Neural progenitor cell (in vitro differentiated cells): ENCODE data around the gene SNAPIN.

Source experiments
- EZH2 ChIP-seq: fragments of 200-600 bp; sonication (generic); IDR thresholded peaks from 2 replicates; pipeline ENCODE4 v1.6.1; 2017; ENCODE audit warnings: antibody characterized with exemption, mild to moderate bottlenecking, moderate library complexity
- TF ChIP-seq, protein P1 (sequence below): fragments of 200-600 bp; sonication (generic); IDR thresholded peaks from 2 replicates; pipeline ENCODE4 v1.5.1; 2017; ENCODE audit warnings: antibody characterized with exemption, mild to moderate bottlenecking

DNA sequence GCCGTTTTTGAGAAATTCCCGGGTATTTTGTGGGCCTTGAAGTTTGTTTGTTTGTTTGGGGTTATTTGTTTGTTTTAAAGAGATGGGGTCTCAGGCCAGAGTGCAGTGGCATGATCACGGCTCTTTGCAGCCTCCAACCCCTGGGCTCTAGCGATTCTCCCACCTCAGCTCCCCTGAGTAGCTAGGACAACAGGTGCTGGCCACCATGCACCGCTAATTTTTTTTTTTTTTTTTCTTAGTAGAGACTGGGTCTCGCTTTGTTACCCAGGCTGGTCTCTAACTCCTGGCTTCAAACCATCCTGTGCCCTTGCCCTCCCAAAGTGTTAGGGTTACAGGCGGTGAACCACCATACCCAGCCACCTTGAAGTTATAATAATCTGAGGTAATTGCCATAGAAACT lies 22.6 kb upstream of the SNAPIN start:
- TF ChIP-seq, protein P1, sequence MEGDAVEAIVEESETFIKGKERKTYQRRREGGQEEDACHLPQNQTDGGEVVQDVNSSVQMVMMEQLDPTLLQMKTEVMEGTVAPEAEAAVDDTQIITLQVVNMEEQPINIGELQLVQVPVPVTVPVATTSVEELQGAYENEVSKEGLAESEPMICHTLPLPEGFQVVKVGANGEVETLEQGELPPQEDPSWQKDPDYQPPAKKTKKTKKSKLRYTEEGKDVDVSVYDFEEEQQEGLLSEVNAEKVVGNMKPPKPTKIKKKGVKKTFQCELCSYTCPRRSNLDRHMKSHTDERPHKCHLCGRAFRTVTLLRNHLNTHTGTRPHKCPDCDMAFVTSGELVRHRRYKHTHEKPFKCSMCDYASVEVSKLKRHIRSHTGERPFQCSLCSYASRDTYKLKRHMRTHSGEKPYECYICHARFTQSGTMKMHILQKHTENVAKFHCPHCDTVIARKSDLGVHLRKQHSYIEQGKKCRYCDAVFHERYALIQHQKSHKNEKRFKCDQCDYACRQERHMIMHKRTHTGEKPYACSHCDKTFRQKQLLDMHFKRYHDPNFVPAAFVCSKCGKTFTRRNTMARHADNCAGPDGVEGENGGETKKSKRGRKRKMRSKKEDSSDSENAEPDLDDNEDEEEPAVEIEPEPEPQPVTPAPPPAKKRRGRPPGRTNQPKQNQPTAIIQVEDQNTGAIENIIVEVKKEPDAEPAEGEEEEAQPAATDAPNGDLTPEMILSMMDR = no peak
- TF ChIP-seq EZH2 = no peak
